H1 (cell line): ENCODE data around the gene SLC1A2. TPM values are rescaled to one million over a fixed set of nuclear protein-coding genes. Genes with fewer than 3 reads are reported as not detected.

ENCODE experiments used
- CTCF ChIA-PET: fragments of 300-600 bp; sonication (Branson Sonifier 250); formaldehyde crosslinking; loops from one replicate; lab custom pipeline; 2021; ENCODE audit not compliant: partially characterized antibody; lab: Charles Lee
- POLR2A ChIA-PET: fragments of 300-600 bp; sonication (Branson Sonifier 250); formaldehyde crosslinking; loops from one replicate; lab custom pipeline; 2021; ENCODE audit warnings: inconsistent platforms; ENCODE audit not compliant: partially characterized antibody; lab: Charles Lee
- DNase-seq, 2 experiments: peaks; one replicate each; pipeline versions ENCODE4 v3.0.0 to v3.0.0-alpha.2; 2010 to 2022; ENCODE audit warnings: low spot score in 2 of 2, low read depth in 1 of 2, mixed read lengths in 1 of 2
- FAIRE-seq: peaks from 2 replicates; lab custom pipeline; 2011; peaks lifted over from hg19 to GRCh38; lab: Jason Lieb, UNC
- H2AFZ ChIP-seq: 2 replicates; pipeline ENCODE4 v1.8.1; 2012; ENCODE audit warnings: low read length, inconsistent platforms
- H2AK5ac ChIP-seq: 2 replicates; pipeline ENCODE4 v1.6.1; 2013; ENCODE audit warnings: low read depth, low read length
- H2BK120ac ChIP-seq: replicated peaks from 2 replicates; pipeline ENCODE3; 2013; ENCODE audit warnings: low read depth, low read length, inconsistent platforms
- H2BK12ac ChIP-seq: 2 replicates; pipeline ENCODE4 v1.6.1; 2013; ENCODE audit warnings: low read depth, low read length
- H2BK15ac ChIP-seq: 2 replicates; pipeline ENCODE4 v1.6.1; 2013; ENCODE audit warnings: low read length
- H2BK20ac ChIP-seq: 2 replicates; pipeline ENCODE4 v1.6.1; 2013; ENCODE audit warnings: low read length
- H2BK5ac ChIP-seq: 2 replicates; pipeline ENCODE4 v1.6.1; 2013; ENCODE audit warnings: low read depth, low read length
- H3K14ac ChIP-seq: 2 replicates; pipeline ENCODE4 v1.6.1; 2013; ENCODE audit warnings: inconsistent platforms; ENCODE audit not compliant: insufficient read length
- H3K18ac ChIP-seq: 2 replicates; pipeline ENCODE4 v1.6.1; 2013; ENCODE audit warnings: low read length; ENCODE audit errors: extremely low read depth
- H3K23ac ChIP-seq: 2 replicates; pipeline ENCODE4 v1.6.1; 2013; ENCODE audit warnings: inconsistent platforms; ENCODE audit not compliant: insufficient read length
- H3K23me2 ChIP-seq: 2 replicates; pipeline ENCODE4 v1.6.1; 2013; ENCODE audit warnings: low read depth, low read length
- H3K27ac ChIP-seq: 2 replicates; pipeline ENCODE4 v1.6.1; 2011; ENCODE audit warnings: low read depth, low read length, inconsistent platforms
- H3K27me3 ChIP-seq, 4 experiments: replicated peaks in 1 of 4; 1 replicate in 1 of 4; 2 replicates in 3 of 4; pipeline versions ENCODE4 v1.6.1 to v1.8.1; 2011 to 2013; ENCODE audit warnings: low read length in 3 of 4, mild to moderate bottlenecking in 3 of 4, inconsistent platforms in 2 of 4, mixed read lengths in 2 of 4, moderate library complexity in 1 of 4; ENCODE audit not compliant: control insufficient read depth in 3 of 4, insufficient read depth in 3 of 4; ENCODE audit errors: extremely low read depth in 1 of 4
- H3K36me3 ChIP-seq, 4 experiments: 2 replicates each; pipeline versions ENCODE4 v1.6.1 to v1.8.1; 2011 to 2013; ENCODE audit warnings: mild to moderate bottlenecking in 4 of 4, low read length in 3 of 4, moderate library complexity in 2 of 4, control low read depth in 1 of 4, inconsistent platforms in 1 of 4; ENCODE audit not compliant: insufficient read depth in 4 of 4, control insufficient read depth in 2 of 4
- H3K4ac ChIP-seq: replicated peaks from 2 replicates; pipeline ENCODE3; 2013; ENCODE audit warnings: low read length, low read depth, mixed read lengths, inconsistent platforms; ENCODE audit not compliant: insufficient read length
- H3K4me1 ChIP-seq, 4 experiments: replicated peaks in 1 of 4; 1 replicate in 1 of 4; 2 replicates in 3 of 4; pipeline versions ENCODE4 v1.6.1 to v1.8.1; 2011 to 2013; ENCODE audit warnings: low read length in 3 of 4, inconsistent platforms in 2 of 4, mixed read lengths in 1 of 4; ENCODE audit not compliant: insufficient read depth in 4 of 4, control insufficient read depth in 3 of 4
- H3K4me2 ChIP-seq, 2 experiments: 2 replicates each; pipeline versions ENCODE4 v1.6.1 to v1.8.1; 2011 to 2013; ENCODE audit warnings: low read depth in 2 of 2, low read length in 2 of 2, control low read depth in 1 of 2, inconsistent platforms in 1 of 2, mild to moderate bottlenecking in 1 of 2; ENCODE audit not compliant: insufficient read depth in 1 of 2
- H3K4me3 ChIP-seq, 4 experiments: fragments of 200-600, 300-600 bp in 1 of 4; sonication (generic), shearing (Covaris generic), sonication (Bioruptor Twin) in 1 of 4; 2 replicates each; pipeline versions ENCODE4 v1.5.1 to v1.8.1; 2011 to 2016; ENCODE audit warnings: low read length in 4 of 4, low read depth in 3 of 4, control low read depth in 2 of 4, inconsistent platforms in 2 of 4, mild to moderate bottlenecking in 2 of 4, mixed read lengths in 1 of 4, moderate library complexity in 1 of 4; ENCODE audit not compliant: insufficient read depth in 2 of 4; ENCODE audit errors: extremely low read depth in 1 of 4
- H3K56ac ChIP-seq: replicated peaks from 2 replicates; pipeline ENCODE3; 2013; ENCODE audit warnings: low read depth, mild to moderate bottlenecking, mixed read lengths, low read length, inconsistent platforms; ENCODE audit not compliant: insufficient read length
- H3K79me1 ChIP-seq: 2 replicates; pipeline ENCODE4 v1.6.1; 2013; ENCODE audit warnings: low read depth, low read length, control low read depth
- H3K79me2 ChIP-seq, 2 experiments: 2 replicates each; pipeline versions ENCODE4 v1.6.1 to v1.8.1; 2012 to 2013; ENCODE audit warnings: low read length in 2 of 2, mild to moderate bottlenecking in 2 of 2, inconsistent platforms in 1 of 2; ENCODE audit not compliant: insufficient read depth in 2 of 2, control insufficient read depth in 1 of 2
- H3K9ac ChIP-seq, 4 experiments: replicated peaks in 1 of 4; 1 replicate in 1 of 4; 2 replicates in 3 of 4; pipeline versions ENCODE4 v1.6.1 to v1.8.1; 2011 to 2013; ENCODE audit warnings: low read depth in 3 of 4, low read length in 3 of 4, control low read depth in 2 of 4, mild to moderate bottlenecking in 2 of 4, moderate library complexity in 2 of 4, inconsistent platforms in 1 of 4; ENCODE audit errors: extremely low read depth in 1 of 4
- H3K9me3 ChIP-seq, 2 experiments: 2 replicates each; pipeline versions ENCODE4 v1.6.1 to v1.8.1; 2012 to 2013; ENCODE audit warnings: mild to moderate bottlenecking in 2 of 2, moderate library complexity in 2 of 2, control low read depth in 1 of 2, inconsistent platforms in 1 of 2, low read depth in 1 of 2, low read length in 1 of 2, mixed read lengths in 1 of 2; ENCODE audit not compliant: insufficient read depth in 2 of 2
- H4K20me1 ChIP-seq, 2 experiments: replicated peaks in 1 of 2; 2 replicates each; pipeline versions ENCODE3 to v1.8.1; 2011 to 2013; ENCODE audit warnings: inconsistent platforms in 2 of 2, low read length in 2 of 2, mild to moderate bottlenecking in 1 of 2; ENCODE audit not compliant: insufficient read depth in 2 of 2, control insufficient read depth in 1 of 2
- H4K5ac ChIP-seq: 2 replicates; pipeline ENCODE4 v1.6.1; 2013; ENCODE audit warnings: low read length, low read depth, mixed read lengths, inconsistent platforms; ENCODE audit not compliant: insufficient read length
- H4K8ac ChIP-seq: 2 replicates; pipeline ENCODE4 v1.8.0; 2013; ENCODE audit warnings: mild to moderate bottlenecking, moderate library complexity, low read length, inconsistent platforms; ENCODE audit not compliant: insufficient read depth; ENCODE audit errors: extremely low read depth
- H4K91ac ChIP-seq: replicated peaks from 2 replicates; pipeline ENCODE3; 2013; ENCODE audit warnings: low read length, mixed read lengths, inconsistent platforms; ENCODE audit not compliant: insufficient read length
- CREB1 ChIP-seq: IDR thresholded peaks from 2 replicates; pipeline ENCODE4 v1.6.1; 2012; ENCODE audit warnings: inconsistent platforms
- E2F6 ChIP-seq: IDR thresholded peaks from 2 replicates; pipeline ENCODE4 v1.6.1; 2012; ENCODE audit warnings: inconsistent platforms
- EZH2 ChIP-seq: fragments of 200-600 bp; sonication (generic); IDR thresholded peaks from 2 replicates; pipeline ENCODE4 v1.7.1; 2012; ENCODE audit warnings: low read depth, mild to moderate bottlenecking, moderate library complexity, low read length, inconsistent platforms; ENCODE audit not compliant: severe bottlenecking
- MAX ChIP-seq: IDR thresholded peaks from 2 replicates; pipeline ENCODE4 v1.6.1; 2012; ENCODE audit warnings: inconsistent platforms
- RBBP5 ChIP-seq: IDR thresholded peaks from 2 replicates; pipeline ENCODE4 v1.7.1; 2012; ENCODE audit warnings: low read depth, mild to moderate bottlenecking, inconsistent platforms, low read length, moderate library complexity, borderline replicate concordance
- SUZ12 ChIP-seq: fragments of 200-600 bp; sonication (generic); IDR thresholded peaks from 2 replicates; pipeline ENCODE4 v1.6.1; 2012; ENCODE audit warnings: mild to moderate bottlenecking, inconsistent platforms, low read length, moderate library complexity, mixed read lengths
- TCF12 ChIP-seq: IDR thresholded peaks from 2 replicates; pipeline ENCODE4 v1.6.1; 2011; ENCODE audit warnings: low read depth, mild to moderate bottlenecking, low read length
- WGBS, 2 experiments: shearing (Covaris generic) in 1 of 2; methylation state at CpG; one replicate each; pipeline versions ENCODE4 v1.1.6 to v1.1.7; 2013 to 2015; ENCODE audit warnings: low lambda C conversion rate in 2 of 2, mixed read lengths in 2 of 2, inconsistent platforms in 1 of 2, low coverage in 1 of 2, missing lambda C conversion rate in 1 of 2; ENCODE audit not compliant: insufficient replicate concordance in 2 of 2, insufficient coverage in 1 of 2, insufficient read length in 1 of 2; ENCODE audit errors: extremely low coverage in 1 of 2, missing lambda C conversion rate in 1 of 2; 5-methylcytosine and 5-hydroxymethylcytosine counted together
- polyA plus RNA-seq, 7 experiments: library from polyadenylated mRNA; depleted of rRNA in 3 of 7; stranded (reverse) in 5 of 7; unstranded in 2 of 7; fragments of >200 nt in 5 of 7; fragments of 200-250 nt in 2 of 7; gene quantifications; 1 replicate in 5 of 7; 2 replicates in 1 of 7; 4 replicates in 1 of 7; pipeline versions ENCODE4 v1.2.1 to v1.2.3, GENCODE V29; 2011 to 2013; ENCODE audit warnings: missing spikeins in 2 of 7, mixed read lengths in 2 of 7
- total RNA-seq: library from RNA; stranded (reverse); fragmentation: NEBNext Ultra II Directional; extraction: Animal tissue kit (Norgen Biotek cat#: 25700); gene quantifications from 2 replicates; pipeline ENCODE4 v1.2.1, GENCODE V29; 2021

SLC1A2 gene
- total and polyA plus RNA-seq, 2 of the 8 experiments (the other 6 are each of a cell fraction or from before 2014, with no cell fraction given): 0.57 to 1.2 TPM

GRCh38 chr11:35420371-35420770 is 1.0 kb upstream of the SLC1A2 start:
- WGBS, 2 experiments: 12% methylated on average over 15 of the region's 17 CpGs; no CpG with 5 or more reads in 1 of the 2 experiments
- Histone ChIP-seq H3K4me2 (peak overlapping the region; percentile 92 to 98), H3K23me2 (peaks cover 19% of the 10 kb centered on the region; the same call in 1 of the 2 replicates), H2BK120ac (no peak overlapping the region), H4K8ac (peak overlapping the region; percentile 1; the same call in 1 of the 2 replicates), H3K79me2 (no peaks in the 10 kb centered on the region), H2BK5ac (no peak overlapping the region), H4K91ac (no peak overlapping the region), H3K27ac (no peak overlapping the region), H3K56ac (no peak overlapping the region), H3K4me3 (peak overlapping the region; percentile 65 to 94 (median 71)), H3K9me3 (no peaks in the 10 kb centered on the region), H2BK15ac (no peak overlapping the region), H4K20me1 (peaks cover 0 to 4% of the 10 kb centered on the region in 2 experiments), H3K79me1 (no peaks in the 10 kb centered on the region), H3K4me1 (peaks cover 0 to 8% (median 4%) of the 10 kb centered on the region in 4 experiments; a peak in 5 of 7 replicates), H2AK5ac (no peak overlapping the region), H2BK20ac (no peak overlapping the region), H3K18ac (no peak overlapping the region), H4K5ac (no peak overlapping the region), H3K4ac (no peak overlapping the region), H3K36me3 (no peaks in the 10 kb centered on the region), H3K23ac (no peak overlapping the region), H3K14ac (no peak overlapping the region), H3K9ac (peak overlapping the region in 1 of 4 experiments; percentile 34; a peak in 1 of 7 replicates), H2AFZ (peak overlapping the region; percentile 89), H3K27me3 (peaks cover 31 to 80% (median 69%) of the 10 kb centered on the region in 4 experiments), H2BK12ac (no peak overlapping the region)
- FAIRE-seq (no peak), DNase-seq (peak in 1 of 2 experiments; percentile 52)
- ChIA-PET CTCF (interaction anchor here (1.3 to 2.5 kb wide), 3 partner anchors 9 to 64 kb away, joined by 3 to 5 read pairs (median 4); no protein-coding TSS in a partner anchor), POLR2A (interaction anchor here (0.7 kb wide), 1 partner anchor 58 kb away, joined by 3 read pairs; no protein-coding TSS in a partner anchor)
- TF ChIP-seq MAX (peak; percentile 76), TCF12 (no peak), RBBP5 (0 out of 2 replicates have a peak, but pooled peaks have one; percentile 2), E2F6 (peak; percentile 66), SUZ12 (peak; percentile 63; the same call in 1 of the 2 replicates), CREB1 (no peak), EZH2 (peak; percentile 82)
